HUES48 (cell line): ENCODE results near the gene ORAI3.

Experiments used
- H3K27ac ChIP-seq: one replicate; pipeline ENCODE4 v1.7.0; 2013; ENCODE audit warnings: low read depth, low read length, inconsistent platforms
- H3K27me3 ChIP-seq: 2 replicates; pipeline ENCODE4 v1.6.1; 2013; ENCODE audit warnings: mild to moderate bottlenecking, low read length; ENCODE audit not compliant: control insufficient read depth, insufficient read depth
- H3K36me3 ChIP-seq: 2 replicates; pipeline ENCODE4 v1.6.1; 2013; ENCODE audit warnings: low read length; ENCODE audit not compliant: control insufficient read depth, insufficient read depth
- H3K4me1 ChIP-seq: 2 replicates; pipeline ENCODE4 v1.6.1; 2013; ENCODE audit warnings: mild to moderate bottlenecking, low read length; ENCODE audit not compliant: control insufficient read depth, insufficient read depth
- H3K4me3 ChIP-seq: 2 replicates; pipeline ENCODE4 v1.5.1; 2013; ENCODE audit warnings: mild to moderate bottlenecking, low read depth, low read length
- H3K9ac ChIP-seq: 2 replicates; pipeline ENCODE4 v1.6.1; 2013; ENCODE audit warnings: mild to moderate bottlenecking, low read depth, low read length, moderate library complexity
- H3K9me3 ChIP-seq: 2 replicates; pipeline ENCODE4 v1.6.1; 2013; ENCODE audit warnings: low read length; ENCODE audit not compliant: control insufficient read depth, insufficient read depth

ORAI3 gene

DNA sequence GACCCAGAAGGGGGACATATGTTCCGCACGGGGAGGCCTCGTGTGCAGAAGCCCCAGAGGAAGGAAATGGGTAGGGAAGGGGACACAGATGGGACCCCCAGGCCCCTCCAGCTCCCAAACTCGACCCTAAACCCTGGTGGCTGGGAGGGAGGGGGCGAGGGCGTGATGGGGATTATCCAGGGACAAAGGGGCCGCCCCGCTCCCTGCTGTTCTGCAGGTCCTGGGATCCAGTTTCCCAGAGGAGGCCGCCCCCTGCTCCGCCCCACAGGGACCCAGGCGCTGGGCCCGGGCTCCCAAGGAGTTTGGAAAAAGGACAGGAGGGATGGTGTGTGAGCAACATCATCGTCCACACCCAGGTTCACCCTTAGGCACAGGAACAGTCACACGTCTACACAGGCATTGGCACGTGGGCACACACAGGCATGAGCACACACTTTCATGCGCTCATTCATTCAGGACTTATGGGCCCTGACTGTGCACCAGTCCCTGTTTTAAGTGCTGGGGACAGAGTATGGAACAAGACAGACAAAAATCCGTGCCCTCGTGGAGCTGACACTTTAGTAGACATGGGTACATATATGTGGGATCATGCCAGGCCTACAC, 38.3 kb upstream of the ORAI3 start:
- no peak overlapping the region for H3K27ac ChIP-seq
- 0 out of 2 replicates have a peak overlapping the region, but pooled peaks have one; percentile 1 for H3K9ac ChIP-seq
- no peak overlapping the region for H3K4me3 ChIP-seq
- peaks cover 12% of the 10 kb centered on the region for H3K4me1 ChIP-seq
- H3K36me3 ChIP-seq: no peaks in the 10 kb centered on the region
- H3K9me3 ChIP-seq: no peaks in the 10 kb centered on the region
- H3K27me3 ChIP-seq: no peaks in the 10 kb centered on the region

DNA sequence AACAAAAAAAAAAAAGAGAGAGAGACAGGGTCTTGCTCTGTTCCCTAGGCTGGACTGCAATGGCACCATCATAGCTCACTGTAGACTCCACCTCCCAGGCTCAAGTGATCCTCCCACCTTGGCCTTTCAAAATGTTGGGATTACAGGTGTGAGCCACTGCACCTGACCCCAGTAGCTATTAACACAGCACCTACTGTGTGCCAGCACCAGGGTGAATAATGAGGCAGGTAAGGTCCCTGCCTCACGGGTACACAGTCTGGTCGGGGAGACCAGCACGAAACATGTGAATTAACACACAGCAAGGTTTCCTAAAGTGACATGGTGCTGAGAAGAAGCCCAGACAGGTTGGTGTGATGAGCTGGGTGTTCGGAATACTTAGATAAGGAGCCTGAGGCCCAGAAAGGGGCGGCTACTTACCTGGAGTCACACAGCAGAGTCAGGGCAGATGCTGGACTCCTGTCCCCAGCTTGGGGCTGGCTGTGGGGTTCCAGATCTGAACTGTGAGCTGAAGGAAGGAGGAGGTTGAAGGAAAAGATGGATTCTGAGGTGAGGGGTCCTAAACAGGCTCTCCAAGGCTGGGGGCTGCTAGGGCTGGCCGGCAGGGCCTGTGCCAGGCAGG, 36.0 kb upstream of the ORAI3 start:
- no peak overlapping the region for H3K9ac ChIP-seq
- H3K27me3 ChIP-seq: no peaks in the 10 kb centered on the region
- no peaks in the 10 kb centered on the region for H3K36me3 ChIP-seq

DNA sequence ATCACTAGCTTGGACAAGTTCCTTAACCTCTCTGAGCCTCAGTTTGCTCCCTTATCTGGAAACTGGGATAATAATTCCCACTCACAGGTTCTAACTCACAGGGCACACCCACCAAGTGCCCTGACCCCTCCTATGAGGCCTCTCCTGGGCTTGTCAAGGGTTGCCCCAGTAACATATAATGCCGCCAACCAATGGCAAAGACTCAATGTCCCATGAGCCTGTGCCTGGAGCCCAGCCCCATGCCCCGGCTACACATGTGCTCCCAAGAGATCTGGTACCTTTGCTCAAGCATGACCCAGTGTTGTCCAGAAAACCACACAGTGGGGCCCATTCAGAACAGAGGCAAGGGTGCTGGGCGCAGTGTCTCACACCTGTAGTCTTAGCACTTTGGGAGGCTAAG, 34.0 kb upstream of the ORAI3 start:
- H3K9me3 ChIP-seq: no peaks in the 10 kb centered on the region
- peaks cover 12% of the 10 kb centered on the region for H3K4me1 ChIP-seq
- H3K36me3 ChIP-seq: no peaks in the 10 kb centered on the region
- H3K9ac ChIP-seq: no peak overlapping the region
- no peaks in the 10 kb centered on the region for H3K27me3 ChIP-seq
- H3K4me3 ChIP-seq: no peak overlapping the region
- no peak overlapping the region for H3K27ac ChIP-seq

More for the DNA sequence above, 36.0 kb upstream of the ORAI3 start:
- H3K9me3 ChIP-seq: no peaks in the 10 kb centered on the region
- no peak overlapping the region for H3K4me3 ChIP-seq
- H3K4me1 ChIP-seq: peaks cover 12% of the 10 kb centered on the region
- H3K27ac ChIP-seq: no peak overlapping the region

DNA sequence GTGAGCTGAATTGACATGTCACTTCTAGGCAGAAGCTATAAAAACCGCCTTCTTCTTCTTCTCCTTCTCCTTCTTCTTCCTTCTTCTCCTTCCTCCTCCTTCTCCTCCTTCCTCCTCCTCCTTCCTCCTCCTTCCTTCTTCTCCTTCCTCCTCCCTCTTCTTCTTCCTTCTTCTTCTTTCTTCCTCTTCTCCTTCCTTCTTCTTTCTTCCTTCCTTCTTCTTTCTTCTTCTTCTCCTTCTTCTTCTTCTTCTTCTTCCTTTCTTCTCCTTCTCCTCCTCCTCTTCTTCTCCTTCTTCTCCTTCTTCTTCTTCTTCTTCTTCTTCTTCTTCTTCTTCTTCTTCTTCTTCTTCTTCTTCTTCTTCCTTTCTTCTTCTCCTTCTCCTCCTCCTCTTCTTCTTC, 30.3 kb upstream of the ORAI3 start:
- Histone ChIP-seq H3K36me3 (no peaks in the 10 kb centered on the region), H3K9me3 (no peaks in the 10 kb centered on the region), H3K9ac (no peak overlapping the region), H3K4me1 (no peaks in the 10 kb centered on the region), H3K27ac (no peak overlapping the region), H3K4me3 (no peak overlapping the region), H3K27me3 (no peaks in the 10 kb centered on the region)

DNA sequence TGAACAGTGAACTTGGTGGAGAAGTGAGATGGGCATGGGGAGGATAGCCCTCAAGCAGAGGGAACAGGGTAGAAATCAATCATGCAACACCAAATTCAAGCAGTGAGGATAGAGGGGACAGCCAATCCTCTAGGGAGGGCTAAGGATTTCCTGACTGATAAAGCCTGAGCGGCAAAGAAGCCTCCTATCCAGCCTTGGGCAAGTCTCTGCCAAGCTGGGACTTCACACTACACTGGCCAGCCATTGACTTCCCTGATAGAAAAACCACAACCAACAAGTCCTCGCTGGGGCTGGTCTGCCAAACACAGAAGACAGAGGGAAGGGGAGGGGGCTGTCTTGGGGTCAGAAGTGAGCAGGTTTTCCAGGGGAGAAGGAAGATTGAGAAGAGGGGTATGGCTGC, 28.0 kb upstream of the ORAI3 start:
- Histone ChIP-seq H3K9me3 (no peaks in the 10 kb centered on the region), H3K36me3 (peaks cover 2% of the 10 kb centered on the region; the same call in 1 of the 2 replicates), H3K27ac (no peak overlapping the region), H3K9ac (no peak overlapping the region), H3K27me3 (no peaks in the 10 kb centered on the region), H3K4me1 (no peaks in the 10 kb centered on the region; the same call in 1 of the 2 replicates), H3K4me3 (no peak overlapping the region)

DNA sequence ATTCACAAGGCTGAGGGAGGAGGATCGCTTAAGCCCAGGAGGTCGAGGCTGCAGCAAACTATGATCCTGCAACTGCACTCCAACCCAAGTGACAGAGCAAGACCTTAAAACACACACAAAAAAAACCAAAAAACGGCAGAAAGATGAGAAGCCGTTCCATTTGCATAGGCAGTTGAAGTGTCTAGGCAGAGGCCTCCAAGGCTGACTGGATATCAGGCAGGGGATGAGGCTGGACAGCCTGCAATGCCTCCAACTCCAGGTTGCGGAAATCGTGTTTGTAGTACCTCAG, 27.5 kb upstream of the ORAI3 start:
- Histone ChIP-seq H3K4me3 (peak overlapping the region; percentile 83; the same call in 1 of the 2 replicates), H3K27me3 (no peaks in the 10 kb centered on the region), H3K36me3 (peaks cover 7% of the 10 kb centered on the region; the same call in 1 of the 2 replicates), H3K27ac (no peak overlapping the region), H3K9me3 (no peaks in the 10 kb centered on the region), H3K9ac (no peak overlapping the region), H3K4me1 (no peaks in the 10 kb centered on the region; the same call in 1 of the 2 replicates)

DNA sequence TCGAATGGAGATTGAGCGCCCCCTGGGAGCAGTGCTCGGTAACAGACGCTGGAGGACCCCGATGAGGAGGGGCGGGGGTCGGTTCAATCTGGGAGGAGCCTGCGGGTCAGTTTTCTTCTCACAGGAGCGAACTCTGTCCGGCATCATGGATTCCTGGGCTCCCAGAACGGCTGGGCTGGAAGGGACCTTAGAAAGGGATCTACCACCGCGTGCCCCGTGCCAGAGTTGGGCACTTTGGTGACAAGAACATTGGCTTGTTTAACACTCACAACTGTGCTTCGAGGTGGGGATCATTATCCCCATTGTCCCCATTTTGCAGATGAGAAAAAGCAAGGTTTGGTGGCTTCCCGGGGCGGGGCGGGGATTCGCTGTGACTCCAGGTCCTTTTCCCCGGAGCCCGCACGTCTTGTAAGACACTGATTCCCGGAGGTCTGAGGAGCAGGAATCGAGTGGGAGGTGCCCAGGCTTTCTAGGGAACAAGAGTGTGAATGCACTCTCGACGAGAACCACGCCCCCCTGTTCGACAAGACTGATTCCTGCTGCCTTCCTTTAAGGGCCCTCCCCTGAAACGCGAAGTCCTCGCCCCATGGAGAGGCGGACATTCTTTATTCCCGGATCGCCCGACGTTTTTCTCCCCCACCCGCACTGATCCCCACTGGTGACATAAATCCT, 27.0 kb upstream of the ORAI3 start:
- H3K27ac ChIP-seq: peak overlapping the region; percentile 91
- no peaks in the 10 kb centered on the region for H3K27me3 ChIP-seq
- no peaks in the 10 kb centered on the region for H3K9me3 ChIP-seq
- H3K36me3 ChIP-seq: peaks cover 11% of the 10 kb centered on the region
- peak overlapping the region; percentile 83 for H3K4me3 ChIP-seq
- no peaks in the 10 kb centered on the region; the same call in 1 of the 2 replicates for H3K4me1 ChIP-seq
- H3K9ac ChIP-seq: peak overlapping the region; percentile 39

DNA sequence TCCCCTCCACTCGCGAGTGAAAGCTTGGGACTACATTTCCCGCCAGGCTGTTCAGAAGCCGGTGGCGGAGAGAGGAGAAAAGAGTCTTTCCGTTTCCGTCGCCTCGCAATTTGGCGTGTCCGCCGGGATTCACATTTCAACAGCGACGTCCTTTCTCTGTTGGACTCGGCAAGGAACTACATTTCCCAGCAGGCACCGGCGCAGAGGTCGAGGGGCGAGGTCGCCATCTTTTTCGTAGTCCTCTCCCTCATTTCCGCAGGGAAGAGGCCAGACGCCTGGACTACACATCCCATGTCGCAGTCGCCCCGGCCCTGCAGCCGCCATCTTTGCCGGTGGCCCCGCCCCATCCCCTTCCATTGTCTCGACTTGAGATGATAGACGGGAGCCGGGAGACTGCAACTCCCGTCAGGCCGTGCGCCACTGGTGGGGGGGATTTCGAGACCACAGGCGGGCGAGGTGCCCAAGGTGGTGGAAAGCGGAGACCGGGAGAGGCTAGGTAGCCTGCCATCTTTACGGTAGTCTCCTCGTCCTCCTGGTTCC, 26.4 kb upstream of the ORAI3 start:
- H3K4me1 ChIP-seq: no peaks in the 10 kb centered on the region; the same call in 1 of the 2 replicates
- peak overlapping the region; percentile 83 for H3K4me3 ChIP-seq
- no peaks in the 10 kb centered on the region for H3K27me3 ChIP-seq
- peak overlapping the region; percentile 87 for H3K9ac ChIP-seq
- H3K9me3 ChIP-seq: no peaks in the 10 kb centered on the region
- H3K27ac ChIP-seq: peak overlapping the region; percentile 96
- H3K36me3 ChIP-seq: peaks cover 17% of the 10 kb centered on the region

DNA sequence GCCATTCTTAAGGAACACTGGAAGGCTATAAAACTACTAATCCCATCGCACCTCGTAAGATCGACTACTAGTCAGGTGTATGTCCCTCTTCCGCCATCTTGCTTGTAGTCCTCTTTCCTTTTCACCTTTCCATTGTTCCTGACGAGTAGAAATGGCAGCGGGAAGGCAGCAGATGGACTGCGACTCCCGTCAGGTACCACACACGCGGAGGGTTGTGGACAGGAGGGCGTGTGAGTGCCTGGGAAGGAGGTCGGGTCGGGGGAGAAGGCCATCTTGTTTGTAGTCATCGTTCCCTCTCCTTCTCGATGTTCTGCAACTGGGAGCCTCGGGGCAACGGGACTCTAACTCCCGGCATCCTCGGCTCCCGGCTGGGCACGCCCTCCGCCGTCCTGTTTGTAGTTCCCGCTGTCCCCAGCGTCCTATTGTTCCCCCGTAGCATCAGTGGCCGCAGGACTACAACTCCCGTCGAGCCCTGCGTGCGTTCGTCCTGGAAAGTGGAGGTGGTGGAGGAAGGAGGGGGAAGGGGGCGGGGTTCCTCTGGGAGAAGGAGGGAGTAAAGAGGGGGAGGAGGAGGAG, 25.8 kb upstream of the ORAI3 start:
- Histone ChIP-seq H3K27ac (peak overlapping the region; percentile 96), H3K27me3 (no peaks in the 10 kb centered on the region), H3K9me3 (no peaks in the 10 kb centered on the region), H3K4me1 (no peaks in the 10 kb centered on the region; the same call in 1 of the 2 replicates), H3K4me3 (peak overlapping the region; percentile 80), H3K9ac (peak overlapping the region; percentile 87), H3K36me3 (peaks cover 17% of the 10 kb centered on the region)

DNA sequence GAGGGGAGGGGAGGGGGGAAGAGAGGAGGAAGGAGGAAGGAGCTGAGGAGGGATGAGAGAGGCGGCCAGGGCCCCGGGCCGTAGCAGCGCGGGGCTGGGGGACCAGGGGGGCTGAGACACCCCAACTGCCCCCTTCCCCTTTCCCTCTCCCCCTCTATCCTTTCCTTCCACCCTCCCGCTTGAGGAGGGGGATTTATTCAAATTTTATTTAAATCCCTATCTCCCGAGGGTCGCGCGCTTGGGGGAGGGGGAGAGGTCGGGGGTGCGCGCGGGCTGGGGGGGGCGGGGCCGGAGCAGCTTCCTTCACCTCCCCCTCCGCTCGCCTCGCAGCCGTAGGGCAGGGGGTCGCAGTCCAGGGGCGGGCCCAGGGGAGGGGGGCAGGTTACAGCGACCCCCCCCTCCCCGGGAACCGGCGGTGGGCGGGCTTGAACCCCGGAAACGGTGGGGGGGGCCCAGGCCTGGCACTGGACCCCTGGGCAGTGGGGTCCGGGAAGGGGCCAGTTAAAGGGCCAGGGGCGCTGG, 25.3 kb upstream of the ORAI3 start, which contains the start of gene FBXL19:
Gene FBXL19 (plus strand): TSS at position 19 of the 522 bp plus-strand sequence. CDS start 2,183 bp downstream, outside the sequence.
- Histone ChIP-seq H3K9ac (peak within 1 kb of the TSS; percentile 87), H3K9me3 (no peaks in the 10 kb centered on the region), H3K4me1 (no peaks in the 10 kb centered on the region; the same call in 1 of the 2 replicates), H3K4me3 (peak within 1 kb of the TSS; percentile 83), H3K27me3 (no peaks in the 10 kb centered on the region), H3K36me3 (peaks cover 17% of the 10 kb centered on the region), H3K27ac (peak within 1 kb of the TSS; percentile 96)
